Measurements from ENCODE around the gene CFAP58.

CFAP58 gene

DNA sequence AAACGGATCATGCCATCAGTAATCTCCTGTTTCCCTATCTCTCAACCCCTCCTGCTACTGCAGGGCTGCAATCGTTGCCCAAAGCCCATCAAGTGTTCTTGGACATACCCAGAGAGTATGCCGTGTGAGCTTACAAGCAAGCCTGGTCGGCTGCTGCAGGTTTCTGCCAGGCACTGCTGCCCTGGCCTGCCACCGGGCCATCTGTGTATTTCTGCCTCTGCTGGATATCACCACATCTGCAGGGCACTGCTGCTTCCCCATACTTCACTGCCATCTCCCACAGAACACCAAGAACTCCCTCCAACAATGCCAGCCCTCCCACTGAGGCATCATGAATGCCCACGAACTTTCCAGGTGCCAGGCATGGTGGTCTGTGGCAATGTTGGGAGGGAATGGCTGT lies 149.3 kb downstream of the CFAP58 start:
- Histone ChIP-seq H3K4me1 (ENCODE audit: insufficient read depth, low read length) (no peaks in the 10 kb centered on the region), H3K36me3 (ENCODE audit: insufficient read depth, low read length) (no peaks in the 10 kb centered on the region), H3K4me3 (ENCODE audit: low read depth in 1 of 2, low read length in 2 of 2) (no peak overlapping the region), H3K27ac (ENCODE audit: low read depth, low read length) (no peak overlapping the region), H3K9me3 (ENCODE audit: low read length) (no peaks in the 10 kb centered on the region), H3K9ac (ENCODE audit: low read length) (no peak overlapping the region), H3K27me3 (ENCODE audit: control insufficient read depth in 1 of 2, insufficient read depth in 2 of 2, low read length in 2 of 2) (no peaks in the 10 kb centered on the region)
